GM23338 (cell line): ENCODE data around the gene LAMTOR4. TPM values are rescaled to one million over a fixed set of nuclear protein-coding genes. Genes with fewer than 3 reads are reported as not detected.
A peak's percentile ranks its signal among the peaks of the same experiment; 100 is the strongest.

Experiments
- ATAC-seq: fragments of 200-7000 bp; cut with Tn5 transposase; 3 replicates; pipeline ENCODE4 v1.9.1; 2020
- DNase-seq: peaks from one replicate; pipeline ENCODE4 v3.0.0-alpha.2; 2015; ENCODE audit warnings: low spot score
- H2AFZ ChIP-seq: fragments of 200-600 bp; sonication (generic); 2 replicates; pipeline ENCODE4 v1.8.0; 2016; ENCODE audit warnings: antibody characterized with exemption, mild to moderate bottlenecking, moderate library complexity
- H3F3A ChIP-seq: fragments of 200-600 bp; sonication (generic); replicated peaks from 2 replicates; pipeline ENCODE4 v1.8.0; 2017; ENCODE audit warnings: antibody characterized with exemption, mixed run types, low read depth
- H3K27ac ChIP-seq: fragments of 200-600 bp; sonication (generic); 2 replicates; pipeline ENCODE4 v1.6.1; 2016; ENCODE audit warnings: low read depth
- H3K27me3 ChIP-seq: fragments of 200-600 bp; sonication (generic); 2 replicates; pipeline ENCODE4 v1.8.0; 2016; ENCODE audit warnings: mild to moderate bottlenecking, mixed run types, moderate library complexity; ENCODE audit not compliant: insufficient read depth
- H3K36me3 ChIP-seq: fragments of 200-600 bp; sonication (generic); 2 replicates; pipeline ENCODE4 v1.8.0; 2016; ENCODE audit warnings: mild to moderate bottlenecking; ENCODE audit not compliant: insufficient read depth
- H3K4me1 ChIP-seq: fragments of 200-600 bp; sonication (generic); 2 replicates; pipeline ENCODE4 v1.8.0; 2016; ENCODE audit warnings: mild to moderate bottlenecking, moderate library complexity; ENCODE audit not compliant: insufficient read depth
- H3K4me2 ChIP-seq: fragments of 200-600 bp; sonication (generic); 2 replicates; pipeline ENCODE4 v1.7.1; 2017; ENCODE audit warnings: mixed run types
- H3K4me3 ChIP-seq: fragments of 200-600 bp; sonication (generic); 2 replicates; pipeline ENCODE4 v1.6.1; 2016; ENCODE audit warnings: mixed run types
- H3K79me2 ChIP-seq: fragments of 200-600 bp; sonication (generic); replicated peaks from 2 replicates; pipeline ENCODE4 v1.8.0; 2017; ENCODE audit warnings: mild to moderate bottlenecking; ENCODE audit not compliant: insufficient read depth
- H3K9me2 ChIP-seq: fragments of 200-600 bp; sonication (generic); 2 replicates; pipeline ENCODE4 v1.8.0; 2017; ENCODE audit not compliant: insufficient read depth
- H4K20me1 ChIP-seq: fragments of 200-600 bp; sonication (generic); replicated peaks from 2 replicates; pipeline ENCODE4 v1.8.0; 2017; ENCODE audit warnings: mild to moderate bottlenecking; ENCODE audit not compliant: insufficient read depth
- H3K27ac Mint-ChIP-seq: 2 replicates; pipeline ENCODE4 v1.8.0; 2020; ENCODE audit warnings: inconsistent platforms, mild to moderate bottlenecking, moderate library complexity, mixed read lengths
- H3K27me3 Mint-ChIP-seq: 3 replicates; pipeline ENCODE4 v1.8.0; 2022; ENCODE audit warnings: low read depth, mild to moderate bottlenecking, moderate library complexity, mixed read lengths, inconsistent platforms; ENCODE audit not compliant: insufficient read depth, poor library complexity
- H3K36me3 Mint-ChIP-seq: 3 replicates; pipeline ENCODE4 v1.8.0; 2021; ENCODE audit warnings: low read depth, mild to moderate bottlenecking, inconsistent platforms, moderate library complexity, mixed read lengths
- H3K4me1 Mint-ChIP-seq: 3 replicates; pipeline ENCODE4 v1.8.0; 2020; ENCODE audit warnings: mild to moderate bottlenecking, inconsistent platforms, mixed read lengths
- H3K4me3 Mint-ChIP-seq: 3 replicates; pipeline ENCODE4 v1.8.0; 2021; ENCODE audit warnings: moderate library complexity, mild to moderate bottlenecking, inconsistent platforms, mixed read lengths
- H3K9me3 Mint-ChIP-seq: 3 replicates; pipeline ENCODE4 v1.8.0; 2020; ENCODE audit warnings: moderate library complexity, mild to moderate bottlenecking, inconsistent platforms, mixed read lengths
- CREB1 ChIP-seq: fragments of 250-450 bp; sonication (Bioruptor Pico); IDR thresholded peaks from 2 replicates; pipeline ENCODE4 v1.5.0; 2020; ENCODE audit warnings: low read depth, mild to moderate bottlenecking, moderate library complexity
- EZH2phosphoT487 ChIP-seq: fragments of 200-600 bp; sonication (generic); IDR thresholded peaks from one replicate; pipeline ENCODE4 v1.8.1; 2018; ENCODE audit warnings: antibody characterized with exemption; ENCODE audit not compliant: unreplicated experiment
- JUNB ChIP-seq: IDR thresholded peaks from one replicate; pipeline ENCODE4 v1.6.1; 2016; ENCODE audit warnings: antibody characterized with exemption; ENCODE audit not compliant: unreplicated experiment
- POLR2AphosphoS5 ChIP-seq: IDR thresholded peaks from 2 replicates; pipeline ENCODE4 v1.6.1; 2016; ENCODE audit warnings: antibody characterized with exemption, low read depth
- REST ChIP-seq: IDR thresholded peaks from one replicate; pipeline ENCODE4 v1.6.1; 2018; ENCODE audit warnings: antibody characterized with exemption; ENCODE audit not compliant: unreplicated experiment
- STAT1 ChIP-seq: IDR thresholded peaks from one replicate; pipeline ENCODE4 v1.6.1; 2016; ENCODE audit warnings: antibody characterized with exemption; ENCODE audit not compliant: unreplicated experiment
- ZNF114 ChIP-seq: fragments of 250-450 bp; sonication (Bioruptor Pico); IDR thresholded peaks from 2 replicates; pipeline ENCODE4 v1.5.0; 2020; ENCODE audit warnings: mild to moderate bottlenecking, moderate library complexity
- ZNF462 ChIP-seq: fragments of 250-450 bp; sonication (Bioruptor Pico); IDR thresholded peaks from 2 replicates; pipeline ENCODE4 v1.5.0; 2020; ENCODE audit warnings: mild to moderate bottlenecking, moderate library complexity
- polyA plus RNA-seq: library from polyadenylated mRNA; unstranded; fragments of >200 nt; fragmentation: Nextera tagmentation; extraction: Ambion mirVana; gene quantifications from 2 replicates; pipeline ENCODE4 v1.2.1, GENCODE V29; 2016
- total RNA-seq: library from RNA; depleted of rRNA; stranded (reverse); fragments of >200 nt; shearing (Covaris generic); gene quantifications from 2 replicates; pipeline ENCODE4 v1.2.3, GENCODE V29; 2014
- TF ChIP-seq, protein P1 (sequence below): IDR thresholded peaks from 2 replicates; pipeline ENCODE4 v1.6.1; 2016; ENCODE audit warnings: antibody characterized with exemption

LAMTOR4 gene
- total and polyA plus RNA-seq, 2 experiments from 2014 or later, result 145 to 333 TPM

DNA sequence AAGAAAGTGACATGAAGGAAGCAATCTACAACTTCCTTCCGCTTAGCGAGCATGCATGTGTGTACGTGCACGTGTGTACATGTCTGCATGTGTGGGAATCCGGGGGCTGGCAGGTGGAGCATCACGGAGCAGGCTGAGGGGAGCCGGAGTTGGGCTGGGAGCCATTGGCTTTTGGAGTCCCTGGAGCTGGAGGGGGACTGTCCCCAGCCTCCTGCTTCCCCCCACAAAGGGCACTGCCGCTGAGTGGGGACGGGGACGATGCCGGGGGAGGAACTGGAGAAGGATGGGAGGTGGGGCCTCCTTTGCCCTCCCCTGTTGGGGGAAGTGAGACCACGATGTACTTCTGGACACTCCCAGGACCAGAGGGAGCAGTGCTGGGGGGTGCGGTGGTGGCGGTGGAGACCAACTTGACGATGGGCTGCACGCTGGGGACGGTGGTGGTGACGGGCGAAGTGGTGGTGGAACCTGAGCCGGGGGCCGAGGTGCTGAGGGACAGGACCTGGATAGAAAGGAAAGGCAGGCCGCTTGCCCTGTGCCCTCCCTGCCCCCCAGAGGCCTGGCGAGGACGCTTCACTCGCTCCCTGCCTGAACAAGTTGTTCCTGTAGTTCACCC is 41.5 kb upstream of the LAMTOR4 start (continued):
- TF ChIP-seq ZNF462 (no peak), REST (no peak), JUNB (no peak), EZH2phosphoT487 (no peak), ZNF114 (CRISPR knock-in tag) (no peak)

DNA sequence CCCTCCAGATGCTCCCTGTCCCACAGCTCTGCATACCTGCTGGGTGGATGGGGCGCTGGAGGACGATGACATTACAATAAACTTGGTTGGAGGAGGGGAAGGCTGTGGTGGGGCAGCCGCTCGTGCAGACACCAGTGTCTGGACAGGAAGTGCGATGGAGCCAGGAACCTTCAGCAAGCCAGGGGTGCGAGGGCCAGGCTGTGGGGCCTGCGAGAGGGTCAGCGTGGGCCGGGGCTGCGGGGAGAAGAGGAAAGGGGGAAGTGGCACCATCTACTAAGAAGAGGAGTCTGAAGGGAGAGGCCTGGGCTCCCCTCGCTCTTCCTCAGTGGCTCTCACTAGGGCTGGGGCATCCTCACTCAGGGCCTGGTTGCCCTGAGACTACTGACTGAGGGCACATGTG is 40.8 kb upstream of the LAMTOR4 start:
- Mint-ChIP-seq H3K9me3 (no peaks in the 10 kb centered on the region), H3K36me3 (peaks cover 82% of the 10 kb centered on the region), H3K4me3 (no peak overlapping the region), H3K27ac (peak overlapping the region; percentile 62; the same call in 1 of the 2 replicates), H3K4me1 (peaks cover 2% of the 10 kb centered on the region; the same call in 2 of the 3 replicates), H3K27me3 (peaks cover 28% of the 10 kb centered on the region)
- Histone ChIP-seq H3K4me2 (no peak overlapping the region), H3K36me3 (peaks cover 17% of the 10 kb centered on the region; the same call in 1 of the 2 replicates), H3K9me2 (no peaks in the 10 kb centered on the region), H3K27ac (no peak overlapping the region), H3K4me1 (no peaks in the 10 kb centered on the region), H4K20me1 (no peaks in the 10 kb centered on the region), H3F3A (no peaks in the 10 kb centered on the region; the same call in 1 of the 2 replicates), H3K27me3 (no peaks in the 10 kb centered on the region), H2AFZ (no peak overlapping the region), H3K4me3 (no peak overlapping the region), H3K79me2 (no peaks in the 10 kb centered on the region)
- DNase-seq, result no peak
- no peak for ATAC-seq
- TF ChIP-seq POLR2AphosphoS5 (no peak), CREB1 (CRISPR knock-in tag) (no peak), ZNF114 (CRISPR knock-in tag) (no peak), STAT1 (no peak)
- TF ChIP-seq, protein P1, sequence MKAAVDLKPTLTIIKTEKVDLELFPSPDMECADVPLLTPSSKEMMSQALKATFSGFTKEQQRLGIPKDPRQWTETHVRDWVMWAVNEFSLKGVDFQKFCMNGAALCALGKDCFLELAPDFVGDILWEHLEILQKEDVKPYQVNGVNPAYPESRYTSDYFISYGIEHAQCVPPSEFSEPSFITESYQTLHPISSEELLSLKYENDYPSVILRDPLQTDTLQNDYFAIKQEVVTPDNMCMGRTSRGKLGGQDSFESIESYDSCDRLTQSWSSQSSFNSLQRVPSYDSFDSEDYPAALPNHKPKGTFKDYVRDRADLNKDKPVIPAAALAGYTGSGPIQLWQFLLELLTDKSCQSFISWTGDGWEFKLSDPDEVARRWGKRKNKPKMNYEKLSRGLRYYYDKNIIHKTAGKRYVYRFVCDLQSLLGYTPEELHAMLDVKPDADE, result no peak
